Upper lobe of left lung (tissue), 4 donors: ENCODE measurements around the gene RNF212B.

Source experiments
- POLR2A ChIP-seq, 4 donors: fragments of 450-650 bp; IDR thresholded peaks; one replicate each; pipeline ENCODE4 v1.5.1; 2016 to 2017; ENCODE audit warnings: antibody characterized with exemption in 4 of 4, mild to moderate bottlenecking in 2 of 4
- POLR2AphosphoS5 ChIP-seq, 2 donors: sonication (generic); formaldehyde crosslinking; IDR thresholded peaks; one replicate each; pipeline ENCODE4 v1.5.1; 2017; ENCODE audit warnings: antibody characterized with exemption in 2 of 2
- TF ChIP-seq, protein P1 (sequence below), 6 experiments: fragments of 450-650 bp in 4 of 6; fragments of 200-600 bp in 2 of 6; sonication (generic) in 2 of 6; IDR thresholded peaks; one replicate each; pipeline ENCODE4 v1.5.1; 2016 to 2019; ENCODE audit warnings: antibody characterized with exemption in 6 of 6

DNA sequence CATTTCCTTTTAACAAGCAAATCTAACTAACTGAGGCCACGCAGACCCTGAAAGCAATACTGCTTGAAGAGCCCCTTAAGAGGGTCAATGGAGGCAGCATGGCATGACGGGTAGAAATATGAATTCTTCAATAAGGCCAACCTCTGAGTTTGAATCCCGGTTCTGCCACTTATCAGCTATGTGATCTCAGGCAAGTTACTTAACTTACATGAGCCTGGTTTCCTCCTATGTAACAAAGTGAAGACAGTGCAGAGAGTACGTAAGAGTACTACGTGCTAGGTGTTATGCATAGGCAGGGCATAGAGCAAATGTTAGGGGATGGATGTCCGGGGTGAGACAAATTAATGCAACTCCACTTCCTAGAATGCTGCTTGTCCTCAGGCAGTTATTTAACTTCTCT, 43.5 kb downstream of the RNF212B start:
- TF ChIP-seq, protein P1, sequence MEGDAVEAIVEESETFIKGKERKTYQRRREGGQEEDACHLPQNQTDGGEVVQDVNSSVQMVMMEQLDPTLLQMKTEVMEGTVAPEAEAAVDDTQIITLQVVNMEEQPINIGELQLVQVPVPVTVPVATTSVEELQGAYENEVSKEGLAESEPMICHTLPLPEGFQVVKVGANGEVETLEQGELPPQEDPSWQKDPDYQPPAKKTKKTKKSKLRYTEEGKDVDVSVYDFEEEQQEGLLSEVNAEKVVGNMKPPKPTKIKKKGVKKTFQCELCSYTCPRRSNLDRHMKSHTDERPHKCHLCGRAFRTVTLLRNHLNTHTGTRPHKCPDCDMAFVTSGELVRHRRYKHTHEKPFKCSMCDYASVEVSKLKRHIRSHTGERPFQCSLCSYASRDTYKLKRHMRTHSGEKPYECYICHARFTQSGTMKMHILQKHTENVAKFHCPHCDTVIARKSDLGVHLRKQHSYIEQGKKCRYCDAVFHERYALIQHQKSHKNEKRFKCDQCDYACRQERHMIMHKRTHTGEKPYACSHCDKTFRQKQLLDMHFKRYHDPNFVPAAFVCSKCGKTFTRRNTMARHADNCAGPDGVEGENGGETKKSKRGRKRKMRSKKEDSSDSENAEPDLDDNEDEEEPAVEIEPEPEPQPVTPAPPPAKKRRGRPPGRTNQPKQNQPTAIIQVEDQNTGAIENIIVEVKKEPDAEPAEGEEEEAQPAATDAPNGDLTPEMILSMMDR (IDR thresholded peaks at IDR 0.05), result no peak
- TF ChIP-seq POLR2AphosphoS5 (IDR thresholded peaks at IDR 0.05) (no peak), POLR2A (IDR thresholded peaks at IDR 0.05) (no peak)
